H1 (cell line): ENCODE measurements around the gene TMEM106A. TPM values are rescaled to one million over a fixed set of nuclear protein-coding genes. Genes with fewer than 3 reads are reported as not detected.

Experiments used
- BCL11A ChIP-seq, 2 experiments: IDR thresholded peaks; one replicate each; pipeline ENCODE4 v1.6.1; 2011; ENCODE audit warnings: low read depth in 2 of 2, low read length in 2 of 2, mild to moderate bottlenecking in 2 of 2
- CBX5 ChIP-seq: fragments of 300-800, 300-1000 bp; sonication (generic); IDR thresholded peaks from 2 replicates; pipeline ENCODE4 v1.7.1; 2016; ENCODE audit warnings: antibody characterized with exemption, low read length, low read depth
- FOSL1 ChIP-seq: IDR thresholded peaks from 2 replicates; pipeline ENCODE4 v1.6.1; 2011; ENCODE audit warnings: mild to moderate bottlenecking, low read depth, low read length, moderate library complexity; ENCODE audit not compliant: insufficient read depth
- SIRT6 ChIP-seq: IDR thresholded peaks from one replicate; pipeline ENCODE4 v1.7.1; 2012; ENCODE audit warnings: low read length, inconsistent platforms
- polyA plus RNA-seq, 7 experiments: library from polyadenylated mRNA; depleted of rRNA in 3 of 7; stranded (reverse) in 5 of 7; unstranded in 2 of 7; fragments of >200 nt in 5 of 7; fragments of 200-250 nt in 2 of 7; gene quantifications; 1 replicate in 5 of 7; 2 replicates in 1 of 7; 4 replicates in 1 of 7; pipeline versions ENCODE4 v1.2.1 to v1.2.3, GENCODE V29; 2011 to 2013; ENCODE audit warnings: missing spikeins in 2 of 7, mixed read lengths in 2 of 7
- total RNA-seq: library from RNA; stranded (reverse); fragmentation: NEBNext Ultra II Directional; extraction: Animal tissue kit (Norgen Biotek cat#: 25700); gene quantifications from 2 replicates; pipeline ENCODE4 v1.2.1, GENCODE V29; 2021

TMEM106A gene
- total and polyA plus RNA-seq, 2 of the 8 experiments (the other 6 are each of a cell fraction or from before 2014, with no cell fraction given), result 3.2 to 5.4 TPM

- no peak for TF ChIP-seq FOSL1
- TF ChIP-seq SIRT6, result no peak
- TF ChIP-seq BCL11A (IDR thresholded peaks at IDR 0.05; ENCODE audit: low read depth in 2 of 2, low read length in 2 of 2), result no peak
- TF ChIP-seq CBX5, result no peak
These were observed 18.4 kb upstream of the TMEM106A start (continued) for GRCh38 chr17:43193251-43193650.
